HEK293 (cell line): ENCODE results near the gene PGA5.
"Not testable (repeated sequence)": the region's sequence is repeated elsewhere in the genome, so short reads cannot be mapped to it uniquely, and the experiment has no call there.

Experiments used
- CTCF ChIA-PET: fragments of 350-600 bp; formaldehyde crosslinking; extraction: SDS; loops from one replicate; lab custom pipeline; 2021; ENCODE audit warnings: antibody characterized with exemption; lab: Yijun Ruan, JAX
- POLR2A ChIA-PET: fragments of 300-600 bp; formaldehyde crosslinking; extraction: SDS; loops from one replicate; lab custom pipeline; 2020; ENCODE audit warnings: antibody characterized with exemption, inconsistent platforms; lab: Yijun Ruan, JAX
- H3K27ac ChIP-seq: fragments of 200-500 bp; sonication (Bioruptor generic); 2 replicates; pipeline ENCODE4 v1.5.1; 2014; ENCODE audit warnings: low read depth, low read length, control low read depth, inconsistent platforms; ENCODE audit errors: extremely low read depth
- H3K36me3 ChIP-seq, 2 experiments: fragments of 200-500 bp in 1 of 2; sonication (Bioruptor generic) in 1 of 2; 1 replicate in 1 of 2; 2 replicates in 1 of 2; pipeline ENCODE4 v1.5.1; 2014 to 2017; ENCODE audit warnings: inconsistent platforms in 2 of 2, low read length in 2 of 2; ENCODE audit not compliant: control insufficient read depth in 2 of 2, insufficient read depth in 1 of 2
- H3K4me1 ChIP-seq: fragments of 200-500 bp; sonication (Bioruptor generic); 2 replicates; pipeline ENCODE4 v1.5.1; 2014; ENCODE audit warnings: mild to moderate bottlenecking, low read length, inconsistent platforms; ENCODE audit not compliant: control insufficient read depth, insufficient read depth
- H3K4me3 ChIP-seq: 2 replicates; pipeline ENCODE4 v1.5.1; 2011; ENCODE audit warnings: low read depth, mild to moderate bottlenecking, control low read depth, low read length, moderate library complexity
- H3K9me3 ChIP-seq: fragments of 200-500 bp; sonication (Bioruptor generic); 2 replicates; pipeline ENCODE4 v1.5.1; 2014; ENCODE audit warnings: low read depth, low read length, inconsistent platforms; ENCODE audit not compliant: control insufficient read depth, insufficient read depth
- GLIS1 ChIP-seq: fragments of 450-650 bp; formaldehyde crosslinking; IDR thresholded peaks from 2 replicates; pipeline ENCODE4 v1.5.1; 2016; ENCODE audit warnings: missing biosample characterization, missing genetic modification characterization
- MZF1 ChIP-seq: fragments of 450-650 bp; formaldehyde crosslinking; IDR thresholded peaks from 2 replicates; pipeline ENCODE4 v1.5.1; 2017; ENCODE audit warnings: missing biosample characterization, missing genetic modification characterization, borderline replicate concordance
- OSR2 ChIP-seq: fragments of 450-650 bp; formaldehyde crosslinking; IDR thresholded peaks from 2 replicates; pipeline ENCODE4 v1.5.1; 2016; ENCODE audit warnings: missing biosample characterization, missing genetic modification characterization
- ZBTB1 ChIP-seq: fragments of 450-650 bp; formaldehyde crosslinking; IDR thresholded peaks from 2 replicates; pipeline ENCODE4 v1.5.1; 2016; ENCODE audit warnings: missing biosample characterization, missing genetic modification characterization
- ZBTB48 ChIP-seq: fragments of 450-650 bp; formaldehyde crosslinking; IDR thresholded peaks from 2 replicates; pipeline ENCODE4 v1.5.1; 2016; ENCODE audit warnings: missing biosample characterization, missing genetic modification characterization
- ZFP69B ChIP-seq: fragments of 450-650 bp; formaldehyde crosslinking; IDR thresholded peaks from 2 replicates; pipeline ENCODE4 v1.5.1; 2016; ENCODE audit warnings: missing biosample characterization, missing genetic modification characterization
- ZIC2 ChIP-seq: fragments of 450-650 bp; formaldehyde crosslinking; IDR thresholded peaks from 2 replicates; pipeline ENCODE4 v1.5.1; 2016; ENCODE audit warnings: missing biosample characterization, missing genetic modification characterization
- ZNF19 ChIP-seq: fragments of 450-650 bp; formaldehyde crosslinking; IDR thresholded peaks from 2 replicates; pipeline ENCODE4; 2016; ENCODE audit warnings: missing biosample characterization, missing genetic modification characterization, low read depth
- ZNF239 ChIP-seq: fragments of 450-650 bp; formaldehyde crosslinking; IDR thresholded peaks from 2 replicates; pipeline ENCODE4 v1.5.1; 2016; ENCODE audit warnings: missing biosample characterization, missing genetic modification characterization
- ZNF302 ChIP-seq: fragments of 450-650 bp; formaldehyde crosslinking; IDR thresholded peaks from 2 replicates; pipeline ENCODE4 v1.5.1; 2016; ENCODE audit warnings: missing biosample characterization, missing genetic modification characterization, low read depth
- ZNF341 ChIP-seq: fragments of 450-650 bp; formaldehyde crosslinking; IDR thresholded peaks from 2 replicates; pipeline ENCODE4; 2016; ENCODE audit warnings: low read depth, missing biosample characterization, missing genetic modification characterization
- ZNF391 ChIP-seq: fragments of 450-650 bp; formaldehyde crosslinking; IDR thresholded peaks from 2 replicates; pipeline ENCODE4 v1.5.1; 2016; ENCODE audit warnings: low read depth, missing biosample characterization, missing genetic modification characterization, borderline replicate concordance
- ZNF423 ChIP-seq: fragments of 450-650 bp; formaldehyde crosslinking; IDR thresholded peaks from 2 replicates; pipeline ENCODE4 v1.5.1; 2016; ENCODE audit warnings: missing biosample characterization, missing genetic modification characterization
- ZNF521 ChIP-seq: fragments of 450-650 bp; formaldehyde crosslinking; IDR thresholded peaks from 2 replicates; pipeline ENCODE4 v1.5.1; 2017; ENCODE audit warnings: missing biosample characterization, mild to moderate bottlenecking, missing genetic modification characterization
- ZNF530 ChIP-seq: fragments of 450-650 bp; formaldehyde crosslinking; IDR thresholded peaks from 2 replicates; pipeline ENCODE4 v1.5.1; 2016; ENCODE audit warnings: low read depth, missing biosample characterization, missing genetic modification characterization
- ZNF610 ChIP-seq: fragments of 450-650 bp; formaldehyde crosslinking; IDR thresholded peaks from 2 replicates; pipeline ENCODE4 v1.5.1; 2016; ENCODE audit warnings: missing biosample characterization, missing genetic modification characterization, borderline replicate concordance
- ZNF654 ChIP-seq: fragments of 450-650 bp; formaldehyde crosslinking; IDR thresholded peaks from 2 replicates; pipeline ENCODE4 v1.5.1; 2016; ENCODE audit warnings: low read depth, missing biosample characterization, missing genetic modification characterization
- ZNF785 ChIP-seq: fragments of 450-650 bp; formaldehyde crosslinking; IDR thresholded peaks from 2 replicates; pipeline ENCODE4 v1.5.1; 2016; ENCODE audit warnings: missing biosample characterization, missing genetic modification characterization
- TF ChIP-seq, protein P1 (sequence below): fragments of 450-650 bp; formaldehyde crosslinking; IDR thresholded peaks from 2 replicates; pipeline ENCODE4 v1.5.1; 2016; ENCODE audit warnings: missing biosample characterization, missing genetic modification characterization
- TF ChIP-seq, protein P2 (sequence below): fragments of 450-650 bp; formaldehyde crosslinking; IDR thresholded peaks from 2 replicates; pipeline ENCODE4 v1.5.1; 2017; ENCODE audit warnings: missing biosample characterization, missing genetic modification characterization
- TF ChIP-seq, protein P3 (sequence below): sonication (generic); formaldehyde crosslinking; IDR thresholded peaks from 2 replicates; pipeline ENCODE4 v1.8.1; 2022; ENCODE audit warnings: mild to moderate bottlenecking, moderate library complexity, missing genetic modification reagents
- TF ChIP-seq, protein P4 (sequence below): fragments of 450-650 bp; formaldehyde crosslinking; IDR thresholded peaks from 2 replicates; pipeline ENCODE4 v1.5.1; 2016; ENCODE audit warnings: missing biosample characterization, missing genetic modification characterization, borderline replicate concordance
- TF ChIP-seq, protein P5 (sequence below): fragments of 450-650 bp; formaldehyde crosslinking; IDR thresholded peaks from 2 replicates; pipeline ENCODE4 v1.5.1; 2016; ENCODE audit warnings: missing biosample characterization, missing genetic modification characterization, low read depth
- TF ChIP-seq, protein P6 (sequence below): fragments of 450-650 bp; formaldehyde crosslinking; IDR thresholded peaks from 2 replicates; pipeline ENCODE4 v1.5.1; 2016; ENCODE audit warnings: missing biosample characterization, missing genetic modification characterization

The PGA5 gene

DNA sequence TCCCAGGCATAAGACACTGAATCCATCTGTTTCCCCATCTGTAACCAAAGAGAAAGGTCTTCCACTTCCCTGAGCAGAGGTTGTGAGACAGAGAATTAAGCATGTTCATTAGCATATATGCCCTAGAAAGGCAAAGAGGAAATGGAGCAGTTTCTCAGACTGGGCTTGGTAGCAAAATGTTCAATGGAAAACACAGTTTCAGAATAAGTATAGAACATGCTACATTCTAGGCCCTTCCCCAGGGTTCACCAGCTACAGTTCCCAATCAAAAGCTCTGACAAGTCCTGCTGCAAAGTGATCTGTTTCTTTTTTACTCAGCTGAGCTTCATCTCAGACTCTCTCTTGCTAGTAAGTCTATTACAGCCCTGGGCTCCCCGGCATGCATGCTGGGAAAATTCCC is 11.4 kb downstream of the PGA5 start:
- TF ChIP-seq ZNF239 (tag by site-specific recombination): 0 out of 2 replicates have a peak, but pooled peaks have one; percentile 40
- CTCF ChIA-PET: interaction anchor here (0.6 to 1.8 kb wide), 2 partner anchors 84 to 537 kb away, joined by 3 to 8 read pairs; no protein-coding TSS in a partner anchor
- POLR2A ChIA-PET, H3K9me3 ChIP-seq, H3K36me3 ChIP-seq, H3K4me3 ChIP-seq, H3K27ac ChIP-seq, H3K4me1 ChIP-seq: not testable (repeated sequence)

DNA sequence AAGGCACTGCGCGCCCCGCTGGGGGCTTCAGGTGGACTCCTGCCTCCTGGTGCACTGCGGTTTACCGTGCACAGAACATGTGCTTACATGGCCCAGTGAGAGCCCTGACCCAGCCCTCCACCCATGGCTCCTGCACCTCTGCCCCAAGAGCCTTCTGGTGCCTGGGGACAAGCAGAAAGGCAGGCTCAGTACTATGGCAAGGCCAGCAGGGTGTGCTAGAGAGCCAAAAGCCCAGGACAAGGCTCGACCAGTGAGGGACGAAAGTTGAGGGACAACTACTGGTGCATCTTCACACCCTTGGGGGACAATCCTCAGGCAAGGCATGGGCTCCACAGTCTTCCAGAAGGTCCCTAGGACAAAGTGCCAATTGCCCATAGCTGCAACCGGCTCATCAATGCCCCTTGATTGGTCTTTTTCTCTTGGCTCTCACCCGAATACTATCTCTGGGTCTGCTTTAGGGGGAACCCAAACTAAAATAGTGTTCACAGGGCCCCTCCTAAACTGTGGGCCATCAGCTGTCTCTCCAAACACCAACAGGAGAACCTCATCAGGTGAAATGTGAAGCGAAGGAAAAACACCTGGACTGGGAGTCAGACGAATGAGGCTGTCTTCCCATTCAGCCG is 13.5 kb downstream of the PGA5 start:
- Histone ChIP-seq H3K4me3 (no peak overlapping the region), H3K27ac (no peak overlapping the region), H3K4me1 (no peaks in the 10 kb centered on the region), H3K36me3 (peaks cover 0 to 8% of the 10 kb centered on the region in 2 experiments; a peak in 1 of 3 replicates), H3K9me3 (no peaks in the 10 kb centered on the region)
- ChIA-PET POLR2A (no interaction called here), CTCF (interaction anchor here (0.6 to 2.7 kb wide), 26 partner anchors 9 to 1061 kb away, joined by 3 to 31 read pairs (median 4); partner anchors contain the start of gene VWCE)
- TF ChIP-seq OSR2 (tag by site-specific recombination) (no peak), GLIS1 (no peak), ZNF610 (tag by site-specific recombination) (no peak), ZNF423 (tag by site-specific recombination) (no peak), ZNF521 (tag by site-specific recombination) (no peak), ZBTB1 (tag by site-specific recombination) (no peak), ZBTB48 (tag by site-specific recombination) (no peak), ZNF391 (tag by site-specific recombination) (no peak), ZIC2 (peak; percentile 16; the same call in 1 of the 2 replicates), ZNF302 (tag by site-specific recombination) (no peak), ZNF530 (tag by site-specific recombination) (no peak), ZNF654 (tag by site-specific recombination) (peak; percentile 61), ZNF19 (no peak), ZFP69B (no peak), ZNF785 (tag by site-specific recombination) (no peak), MZF1 (tag by site-specific recombination) (no peak), ZNF341 (tag by site-specific recombination) (no peak)
- TF ChIP-seq, protein P1, sequence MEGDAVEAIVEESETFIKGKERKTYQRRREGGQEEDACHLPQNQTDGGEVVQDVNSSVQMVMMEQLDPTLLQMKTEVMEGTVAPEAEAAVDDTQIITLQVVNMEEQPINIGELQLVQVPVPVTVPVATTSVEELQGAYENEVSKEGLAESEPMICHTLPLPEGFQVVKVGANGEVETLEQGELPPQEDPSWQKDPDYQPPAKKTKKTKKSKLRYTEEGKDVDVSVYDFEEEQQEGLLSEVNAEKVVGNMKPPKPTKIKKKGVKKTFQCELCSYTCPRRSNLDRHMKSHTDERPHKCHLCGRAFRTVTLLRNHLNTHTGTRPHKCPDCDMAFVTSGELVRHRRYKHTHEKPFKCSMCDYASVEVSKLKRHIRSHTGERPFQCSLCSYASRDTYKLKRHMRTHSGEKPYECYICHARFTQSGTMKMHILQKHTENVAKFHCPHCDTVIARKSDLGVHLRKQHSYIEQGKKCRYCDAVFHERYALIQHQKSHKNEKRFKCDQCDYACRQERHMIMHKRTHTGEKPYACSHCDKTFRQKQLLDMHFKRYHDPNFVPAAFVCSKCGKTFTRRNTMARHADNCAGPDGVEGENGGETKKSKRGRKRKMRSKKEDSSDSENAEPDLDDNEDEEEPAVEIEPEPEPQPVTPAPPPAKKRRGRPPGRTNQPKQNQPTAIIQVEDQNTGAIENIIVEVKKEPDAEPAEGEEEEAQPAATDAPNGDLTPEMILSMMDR (tag by site-specific recombination): peak; percentile 59
- TF ChIP-seq, protein P2, sequence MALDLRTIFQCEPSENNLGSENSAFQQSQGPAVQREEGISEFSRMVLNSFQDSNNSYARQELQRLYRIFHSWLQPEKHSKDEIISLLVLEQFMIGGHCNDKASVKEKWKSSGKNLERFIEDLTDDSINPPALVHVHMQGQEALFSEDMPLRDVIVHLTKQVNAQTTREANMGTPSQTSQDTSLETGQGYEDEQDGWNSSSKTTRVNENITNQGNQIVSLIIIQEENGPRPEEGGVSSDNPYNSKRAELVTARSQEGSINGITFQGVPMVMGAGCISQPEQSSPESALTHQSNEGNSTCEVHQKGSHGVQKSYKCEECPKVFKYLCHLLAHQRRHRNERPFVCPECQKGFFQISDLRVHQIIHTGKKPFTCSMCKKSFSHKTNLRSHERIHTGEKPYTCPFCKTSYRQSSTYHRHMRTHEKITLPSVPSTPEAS (tag by site-specific recombination): no peak
- TF ChIP-seq, protein P3, sequence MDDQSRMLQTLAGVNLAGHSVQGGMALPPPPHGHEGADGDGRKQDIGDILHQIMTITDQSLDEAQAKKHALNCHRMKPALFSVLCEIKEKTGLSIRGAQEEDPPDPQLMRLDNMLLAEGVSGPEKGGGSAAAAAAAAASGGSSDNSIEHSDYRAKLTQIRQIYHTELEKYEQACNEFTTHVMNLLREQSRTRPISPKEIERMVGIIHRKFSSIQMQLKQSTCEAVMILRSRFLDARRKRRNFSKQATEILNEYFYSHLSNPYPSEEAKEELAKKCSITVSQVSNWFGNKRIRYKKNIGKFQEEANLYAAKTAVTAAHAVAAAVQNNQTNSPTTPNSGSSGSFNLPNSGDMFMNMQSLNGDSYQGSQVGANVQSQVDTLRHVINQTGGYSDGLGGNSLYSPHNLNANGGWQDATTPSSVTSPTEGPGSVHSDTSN (CRISPR knock-in tag): 0 out of 2 replicates have a peak, but pooled peaks have one; percentile 38
- TF ChIP-seq, protein P4, sequence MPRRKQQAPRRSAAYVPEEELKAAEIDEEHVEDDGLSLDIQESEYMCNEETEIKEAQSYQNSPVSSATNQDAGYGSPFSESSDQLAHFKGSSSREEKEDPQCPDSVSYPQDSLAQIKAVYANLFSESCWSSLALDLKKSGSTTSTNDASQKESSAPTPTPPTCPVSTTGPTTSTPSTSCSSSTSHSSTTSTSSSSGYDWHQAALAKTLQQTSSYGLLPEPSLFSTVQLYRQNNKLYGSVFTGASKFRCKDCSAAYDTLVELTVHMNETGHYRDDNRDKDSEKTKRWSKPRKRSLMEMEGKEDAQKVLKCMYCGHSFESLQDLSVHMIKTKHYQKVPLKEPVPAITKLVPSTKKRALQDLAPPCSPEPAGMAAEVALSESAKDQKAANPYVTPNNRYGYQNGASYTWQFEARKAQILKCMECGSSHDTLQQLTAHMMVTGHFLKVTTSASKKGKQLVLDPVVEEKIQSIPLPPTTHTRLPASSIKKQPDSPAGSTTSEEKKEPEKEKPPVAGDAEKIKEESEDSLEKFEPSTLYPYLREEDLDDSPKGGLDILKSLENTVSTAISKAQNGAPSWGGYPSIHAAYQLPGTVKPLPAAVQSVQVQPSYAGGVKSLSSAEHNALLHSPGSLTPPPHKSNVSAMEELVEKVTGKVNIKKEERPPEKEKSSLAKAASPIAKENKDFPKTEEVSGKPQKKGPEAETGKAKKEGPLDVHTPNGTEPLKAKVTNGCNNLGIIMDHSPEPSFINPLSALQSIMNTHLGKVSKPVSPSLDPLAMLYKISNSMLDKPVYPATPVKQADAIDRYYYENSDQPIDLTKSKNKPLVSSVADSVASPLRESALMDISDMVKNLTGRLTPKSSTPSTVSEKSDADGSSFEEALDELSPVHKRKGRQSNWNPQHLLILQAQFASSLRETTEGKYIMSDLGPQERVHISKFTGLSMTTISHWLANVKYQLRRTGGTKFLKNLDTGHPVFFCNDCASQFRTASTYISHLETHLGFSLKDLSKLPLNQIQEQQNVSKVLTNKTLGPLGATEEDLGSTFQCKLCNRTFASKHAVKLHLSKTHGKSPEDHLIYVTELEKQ: no peak
- TF ChIP-seq, protein P5, sequence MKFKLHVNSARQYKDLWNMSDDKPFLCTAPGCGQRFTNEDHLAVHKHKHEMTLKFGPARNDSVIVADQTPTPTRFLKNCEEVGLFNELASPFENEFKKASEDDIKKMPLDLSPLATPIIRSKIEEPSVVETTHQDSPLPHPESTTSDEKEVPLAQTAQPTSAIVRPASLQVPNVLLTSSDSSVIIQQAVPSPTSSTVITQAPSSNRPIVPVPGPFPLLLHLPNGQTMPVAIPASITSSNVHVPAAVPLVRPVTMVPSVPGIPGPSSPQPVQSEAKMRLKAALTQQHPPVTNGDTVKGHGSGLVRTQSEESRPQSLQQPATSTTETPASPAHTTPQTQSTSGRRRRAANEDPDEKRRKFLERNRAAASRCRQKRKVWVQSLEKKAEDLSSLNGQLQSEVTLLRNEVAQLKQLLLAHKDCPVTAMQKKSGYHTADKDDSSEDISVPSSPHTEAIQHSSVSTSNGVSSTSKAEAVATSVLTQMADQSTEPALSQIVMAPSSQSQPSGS (tag by site-specific recombination): no peak
- TF ChIP-seq, protein P6, sequence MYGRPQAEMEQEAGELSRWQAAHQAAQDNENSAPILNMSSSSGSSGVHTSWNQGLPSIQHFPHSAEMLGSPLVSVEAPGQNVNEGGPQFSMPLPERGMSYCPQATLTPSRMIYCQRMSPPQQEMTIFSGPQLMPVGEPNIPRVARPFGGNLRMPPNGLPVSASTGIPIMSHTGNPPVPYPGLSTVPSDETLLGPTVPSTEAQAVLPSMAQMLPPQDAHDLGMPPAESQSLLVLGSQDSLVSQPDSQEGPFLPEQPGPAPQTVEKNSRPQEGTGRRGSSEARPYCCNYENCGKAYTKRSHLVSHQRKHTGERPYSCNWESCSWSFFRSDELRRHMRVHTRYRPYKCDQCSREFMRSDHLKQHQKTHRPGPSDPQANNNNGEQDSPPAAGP (tag by site-specific recombination): no peak
